Heart left ventricle (tissue), 16 donors: ENCODE measurements around the gene FSTL4. TPM values are rescaled to one million over a fixed set of nuclear protein-coding genes. Genes with fewer than 3 reads are reported as not detected.

Source experiments
- ATAC-seq, 4 donors: fragments of 200-7000 bp; cut with Tn5 transposase; one replicate each; pipeline ENCODE4 v1.9.1; 2020 to 2022; ENCODE audit warnings: moderate library complexity in 4 of 4, mild to moderate bottlenecking in 3 of 4, moderate number of reproducible peaks in 1 of 4
- DNase-seq, 5 donors: peaks; one replicate each; pipeline ENCODE4 v3.0.0-alpha.2; 2020
- H3K27ac ChIP-seq, 12 donors: fragments of 200-600 bp; sonication (generic) in 4 of 12; one replicate each; pipeline versions ENCODE4 v1.5.0 to v1.8.0; 2016 to 2022; ENCODE audit warnings: mild to moderate bottlenecking in 2 of 12
- H3K27me3 ChIP-seq, 9 donors: fragments of 200-600 bp; sonication (generic) in 2 of 9; one replicate each; pipeline versions ENCODE4 v1.5.1 to v1.8.0; 2016 to 2022; ENCODE audit warnings: mild to moderate bottlenecking in 3 of 9
- H3K36me3 ChIP-seq, 9 donors: fragments of 200-600 bp; sonication (generic) in 2 of 9; one replicate each; pipeline versions ENCODE4 v1.5.0 to v1.8.0; 2018 to 2022; ENCODE audit warnings: mild to moderate bottlenecking in 2 of 9
- H3K4me1 ChIP-seq, 12 donors: fragments of 200-600 bp; sonication (generic) in 4 of 12; one replicate each; pipeline versions ENCODE4 v1.5.0 to v1.8.0; 2016 to 2022; ENCODE audit warnings: mild to moderate bottlenecking in 3 of 12
- H3K4me3 ChIP-seq, 12 donors: fragments of 200-600 bp; sonication (generic) in 4 of 12; one replicate each; pipeline versions ENCODE4 v1.5.0 to v1.8.0; 2017 to 2022; ENCODE audit warnings: mild to moderate bottlenecking in 9 of 12, moderate library complexity in 4 of 12
- H3K9me3 ChIP-seq, 12 donors: fragments of 200-600 bp; sonication (generic) in 4 of 12; one replicate each; pipeline versions ENCODE4 v1.5.0 to v1.8.0; 2016 to 2022; ENCODE audit warnings: mild to moderate bottlenecking in 1 of 12
- POLR2A ChIP-seq, 2 donors: fragments of 450-650 bp; IDR thresholded peaks; one replicate each; pipeline ENCODE4 v1.6.1; 2017; ENCODE audit warnings: antibody characterized with exemption in 2 of 2, mild to moderate bottlenecking in 2 of 2, moderate library complexity in 2 of 2
- WGBS, 4 donors: extraction: QIAGEN DNeasy Blood & Tissue Kit in 2 of 4; methylation state at CpG; one replicate each; pipeline versions ENCODE4 v1.1.5 to v1.1.7; 2013 to 2018; 5-methylcytosine and 5-hydroxymethylcytosine counted together
- intact Hi-C, 10 donors: fragments of 100-400 bp; cut with DNase I; formaldehyde crosslinking; loops; one replicate each; pipeline versions ENCODE4 v1.11.1 to v1.14.2; 2022
- polyA plus RNA-seq, 2 donors: library from polyadenylated mRNA; stranded (reverse); fragments of 200-250 nt; gene quantifications; one replicate each; pipeline ENCODE4 v1.2.3, GENCODE V29; 2013
- total RNA-seq, 9 donors: library from RNA; depleted of rRNA in 2 of 9; stranded (reverse); fragments of >200 nt in 2 of 9; fragmentation: NEBNext Ultra II Directional in 3 of 9; extraction: Animal tissue kit (Norgen Biotek cat#: 25700) in 3 of 9; gene quantifications; one replicate each; pipeline versions ENCODE4 v1.1.0 to v1.2.4, GENCODE V29; 2016 to 2023
- TF ChIP-seq, protein P1 (sequence below), 12 donors: fragments of 200-600 bp; sonication (generic) in 4 of 12; IDR thresholded peaks; one replicate each; pipeline versions ENCODE4 v1.5.0 to v1.8.0; 2018 to 2022; ENCODE audit warnings: antibody characterized with exemption in 12 of 12, mild to moderate bottlenecking in 5 of 12
- donor health status: ischemic (EF 13 %, LVEDD 7.1; RV severe dilation, severe dysfunction).
- donor health status: healthy with polysubstance abuse.
- donor health status: DM: no; HTN: yes; CAD: no.
- donor health status: DM: no; HTN: no; CAD: no.
- donor health status: ischemic (EF 25% LVEDD 6.9; RV normal size, moderate dysfunction).
- donor health status: ischemic (EF 25% LVEDD 5.7; RV mildly dilated, moderate dysfunction).
- donor health status: healthy.
- donor health status: DM: yes; HTN: yes; CAD: no.
- donor health status: ischemic (EF 35%, LVEDD 5.7; RV mildly dilated, moderate dysfunction).
- donor health status: nonischemic (EF 11% LVEDD 7.7; RV severe dilation, severe dysfunction).
- donor health status: DM: yes; HTN: yes; CAD: no.
- donor health status: PGD.
- donor health status: ischemic (EF 29% LVEDD 5.4; RV normal size, mild dysfunction).
- donor health status: nonischemic (EF 23%, LVEDD 6.1; RV moderate dilation, normal function).

Gene FSTL4
- total and polyA plus RNA-seq, 11 donors, result 0.01 to 0.39 (median 0.17) TPM; not detected in 6

DNA sequence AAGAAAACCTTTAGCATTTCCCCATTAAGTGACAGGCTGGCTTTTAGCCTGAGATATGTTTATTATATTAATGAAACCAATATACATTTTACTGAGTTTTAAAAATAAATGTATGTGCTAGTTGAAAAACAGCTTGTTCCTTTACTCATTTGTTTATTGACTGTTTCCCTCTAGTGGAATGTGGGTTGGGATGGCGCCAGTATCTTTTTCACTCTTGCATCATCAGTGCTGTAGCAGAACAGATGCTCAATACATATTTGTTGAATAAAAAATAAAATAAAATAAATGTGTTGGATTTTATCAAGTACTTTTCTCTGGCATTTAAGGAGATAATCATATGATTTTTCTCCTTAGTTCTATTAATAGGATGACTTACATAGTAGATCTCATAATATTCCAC, 43.0 kb downstream of the FSTL4 start:
- no peak for ATAC-seq
- Histone ChIP-seq H3K36me3 (no peaks in the 10 kb centered on the region), H3K4me1 (no peaks in the 10 kb centered on the region), H3K27me3 (peaks cover 0 to 18% (median 0%) of the 10 kb centered on the region in 9 donors), H3K27ac (no peak overlapping the region), H3K4me3 (no peak overlapping the region), H3K9me3 (peaks cover 0 to 7% (median 0%) of the 10 kb centered on the region in 12 donors)
- WGBS, 4 donors, result 66 to 82% (median 74%) methylated on average over 1 of the region's 1 CpG
- DNase-seq, result no peak
- no peak for TF ChIP-seq POLR2A (IDR thresholded peaks at IDR 0.05)
- TF ChIP-seq, protein P1, sequence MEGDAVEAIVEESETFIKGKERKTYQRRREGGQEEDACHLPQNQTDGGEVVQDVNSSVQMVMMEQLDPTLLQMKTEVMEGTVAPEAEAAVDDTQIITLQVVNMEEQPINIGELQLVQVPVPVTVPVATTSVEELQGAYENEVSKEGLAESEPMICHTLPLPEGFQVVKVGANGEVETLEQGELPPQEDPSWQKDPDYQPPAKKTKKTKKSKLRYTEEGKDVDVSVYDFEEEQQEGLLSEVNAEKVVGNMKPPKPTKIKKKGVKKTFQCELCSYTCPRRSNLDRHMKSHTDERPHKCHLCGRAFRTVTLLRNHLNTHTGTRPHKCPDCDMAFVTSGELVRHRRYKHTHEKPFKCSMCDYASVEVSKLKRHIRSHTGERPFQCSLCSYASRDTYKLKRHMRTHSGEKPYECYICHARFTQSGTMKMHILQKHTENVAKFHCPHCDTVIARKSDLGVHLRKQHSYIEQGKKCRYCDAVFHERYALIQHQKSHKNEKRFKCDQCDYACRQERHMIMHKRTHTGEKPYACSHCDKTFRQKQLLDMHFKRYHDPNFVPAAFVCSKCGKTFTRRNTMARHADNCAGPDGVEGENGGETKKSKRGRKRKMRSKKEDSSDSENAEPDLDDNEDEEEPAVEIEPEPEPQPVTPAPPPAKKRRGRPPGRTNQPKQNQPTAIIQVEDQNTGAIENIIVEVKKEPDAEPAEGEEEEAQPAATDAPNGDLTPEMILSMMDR (IDR thresholded peaks at IDR 0.05), result no peak
- intact Hi-C loops, result no loop called here

DNA sequence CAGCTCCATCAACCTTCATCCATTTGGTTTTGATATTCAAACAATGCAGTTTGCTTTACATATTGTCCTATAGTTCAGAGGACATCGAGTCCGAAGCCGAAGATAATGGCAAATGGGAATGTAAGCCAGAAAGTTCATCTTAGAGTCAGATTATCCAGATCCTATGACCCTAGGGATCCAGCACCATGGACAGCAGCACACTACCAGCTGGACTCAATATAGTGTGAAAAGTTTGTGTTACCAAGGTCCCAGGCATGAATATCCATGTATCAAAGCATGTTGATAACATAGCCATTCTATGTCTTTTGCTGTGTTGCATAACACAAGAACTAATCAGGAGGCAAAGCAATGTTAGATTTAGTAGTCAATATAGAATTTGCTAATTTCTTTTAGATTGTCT, 46.3 kb downstream of the FSTL4 start:
- TF ChIP-seq POLR2A (IDR thresholded peaks at IDR 0.05), result no peak
- TF ChIP-seq, protein P1 (IDR thresholded peaks at IDR 0.05), result no peak
- Histone ChIP-seq H3K36me3 (no peaks in the 10 kb centered on the region), H3K9me3 (no peaks in the 10 kb centered on the region), H3K27ac (no peak overlapping the region), H3K27me3 (peaks cover 0 to 18% (median 0%) of the 10 kb centered on the region in 9 donors), H3K4me3 (no peak overlapping the region), H3K4me1 (no peaks in the 10 kb centered on the region)
- WGBS, 4 donors, result 55 to 58% (median 57%) methylated on average over 3 of the region's 3 CpGs
- ATAC-seq, result no peak
- DNase-seq, result peak in 2 of 5 donors; percentile 13 to 29
- intact Hi-C loops, result no loop called here

DNA sequence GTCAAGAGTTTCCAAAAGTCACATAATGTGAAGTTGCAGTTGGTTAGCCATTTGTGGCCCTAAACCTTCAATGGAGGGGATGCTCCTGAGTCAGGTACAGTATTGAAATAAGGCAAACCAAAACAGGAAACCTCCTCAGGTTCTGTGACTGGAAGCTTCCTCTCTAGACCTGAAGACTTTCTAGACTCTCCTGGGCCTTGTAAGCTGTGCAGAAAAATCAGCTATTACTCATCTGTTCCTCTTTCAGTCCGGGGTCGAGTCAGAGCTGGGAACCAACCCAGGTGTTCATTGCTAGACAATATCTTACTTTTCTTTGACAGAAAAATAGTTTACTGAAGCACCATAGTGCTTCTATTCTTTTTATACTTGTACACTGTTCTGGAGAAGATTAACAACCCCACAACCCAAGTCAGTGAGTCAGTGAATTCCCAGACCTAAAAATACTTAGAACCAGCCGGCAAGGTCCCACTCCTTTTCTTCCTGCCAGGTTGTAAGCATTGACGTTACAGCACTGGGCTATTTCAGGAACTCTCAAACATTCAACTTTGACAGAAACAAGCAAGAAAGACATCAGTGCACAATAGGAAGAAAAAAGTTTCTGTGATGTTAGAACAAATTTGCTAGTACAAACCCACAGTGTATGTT, 47.3 kb downstream of the FSTL4 start:
- Histone ChIP-seq H3K36me3 (no peaks in the 10 kb centered on the region), H3K27ac (no peak overlapping the region), H3K9me3 (no peaks in the 10 kb centered on the region), H3K4me1 (no peaks in the 10 kb centered on the region), H3K4me3 (no peak overlapping the region), H3K27me3 (peaks cover 0 to 15% (median 0%) of the 10 kb centered on the region in 9 donors)
- no peak for DNase-seq
- intact Hi-C loops, result no loop called here
- 47 to 63% (median 57%) methylated on average over 4 of the region's 4 CpGs for WGBS, 4 donors
- TF ChIP-seq, protein P1 (IDR thresholded peaks at IDR 0.05), result no peak
- TF ChIP-seq POLR2A (IDR thresholded peaks at IDR 0.05), result no peak
- ATAC-seq, result no peak

DNA sequence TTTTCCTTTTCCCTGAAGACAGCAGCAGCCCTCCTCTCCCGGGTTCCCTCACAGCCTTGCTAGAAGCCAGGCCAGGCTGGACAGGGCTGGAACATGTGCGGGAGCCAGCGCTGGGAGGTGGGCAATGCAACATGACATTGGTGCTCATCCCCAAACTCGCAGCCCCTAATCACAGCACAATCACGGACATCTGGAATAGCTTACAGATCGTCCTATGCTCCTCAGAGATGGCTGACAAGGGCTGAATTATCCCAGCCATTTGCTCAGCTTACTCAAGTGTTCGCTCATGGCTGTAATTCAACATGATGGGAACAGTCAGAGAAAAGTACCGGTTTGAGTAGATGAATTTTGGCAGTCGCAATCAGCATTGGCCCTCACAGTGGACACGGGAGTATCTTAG, 49.8 kb downstream of the FSTL4 start:
- no peak overlapping the region for H3K4me3 ChIP-seq
- H3K36me3 ChIP-seq, result no peaks in the 10 kb centered on the region
- TF ChIP-seq, protein P1 (IDR thresholded peaks at IDR 0.05), result no peak
- no peak for TF ChIP-seq POLR2A (IDR thresholded peaks at IDR 0.05)
- no peak overlapping the region for H3K27ac ChIP-seq
- no peaks in the 10 kb centered on the region for H3K9me3 ChIP-seq
- intact Hi-C loops, result no loop called here
- H3K4me1 ChIP-seq, result no peaks in the 10 kb centered on the region
- WGBS, 4 donors, result 72 to 78% (median 74%) methylated on average over 8 to 10 of the region's 10 CpGs
- peaks cover 0 to 8% (median 0%) of the 10 kb centered on the region in 9 donors for H3K27me3 ChIP-seq
- DNase-seq (no peak), ATAC-seq (no peak)
